ENCODE data around the gene ARL5A.

Gene ARL5A

GRCh38 chr2:151828890-151829324 lies 686 bp upstream of the ARL5A start:
- TF ChIP-seq, protein P1, sequence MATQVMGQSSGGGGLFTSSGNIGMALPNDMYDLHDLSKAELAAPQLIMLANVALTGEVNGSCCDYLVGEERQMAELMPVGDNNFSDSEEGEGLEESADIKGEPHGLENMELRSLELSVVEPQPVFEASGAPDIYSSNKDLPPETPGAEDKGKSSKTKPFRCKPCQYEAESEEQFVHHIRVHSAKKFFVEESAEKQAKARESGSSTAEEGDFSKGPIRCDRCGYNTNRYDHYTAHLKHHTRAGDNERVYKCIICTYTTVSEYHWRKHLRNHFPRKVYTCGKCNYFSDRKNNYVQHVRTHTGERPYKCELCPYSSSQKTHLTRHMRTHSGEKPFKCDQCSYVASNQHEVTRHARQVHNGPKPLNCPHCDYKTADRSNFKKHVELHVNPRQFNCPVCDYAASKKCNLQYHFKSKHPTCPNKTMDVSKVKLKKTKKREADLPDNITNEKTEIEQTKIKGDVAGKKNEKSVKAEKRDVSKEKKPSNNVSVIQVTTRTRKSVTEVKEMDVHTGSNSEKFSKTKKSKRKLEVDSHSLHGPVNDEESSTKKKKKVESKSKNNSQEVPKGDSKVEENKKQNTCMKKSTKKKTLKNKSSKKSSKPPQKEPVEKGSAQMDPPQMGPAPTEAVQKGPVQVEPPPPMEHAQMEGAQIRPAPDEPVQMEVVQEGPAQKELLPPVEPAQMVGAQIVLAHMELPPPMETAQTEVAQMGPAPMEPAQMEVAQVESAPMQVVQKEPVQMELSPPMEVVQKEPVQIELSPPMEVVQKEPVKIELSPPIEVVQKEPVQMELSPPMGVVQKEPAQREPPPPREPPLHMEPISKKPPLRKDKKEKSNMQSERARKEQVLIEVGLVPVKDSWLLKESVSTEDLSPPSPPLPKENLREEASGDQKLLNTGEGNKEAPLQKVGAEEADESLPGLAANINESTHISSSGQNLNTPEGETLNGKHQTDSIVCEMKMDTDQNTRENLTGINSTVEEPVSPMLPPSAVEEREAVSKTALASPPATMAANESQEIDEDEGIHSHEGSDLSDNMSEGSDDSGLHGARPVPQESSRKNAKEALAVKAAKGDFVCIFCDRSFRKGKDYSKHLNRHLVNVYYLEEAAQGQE (IDR thresholded peaks at IDR 0.05; ENCODE audit: insufficient read depth in 1 of 2, low read depth in 2 of 2, low read length in 2 of 2), result no peak
- no peak for TF ChIP-seq SIN3A (IDR thresholded peaks at IDR 0.05; ENCODE audit: borderline replicate concordance, insufficient read depth, low read length)
- TF ChIP-seq POLR2AphosphoS5 (IDR thresholded peaks at IDR 0.05; ENCODE audit: low read depth, low read length), result no peak
- no peak for TF ChIP-seq TAF1 (IDR thresholded peaks at IDR 0.05; ENCODE audit: borderline replicate concordance, insufficient read depth, low read length)
- no peak for TF ChIP-seq FOXP2 (optimal IDR thresholded peaks at IDR 0.05; ENCODE audit: borderline replicate concordance, extremely low read depth, extremely low read length, insufficient read depth)

GRCh38 chr2:151827564-151828142 lies 568 bp downstream of the ARL5A start:
- no peak for TF ChIP-seq POLR2AphosphoS5 (IDR thresholded peaks at IDR 0.05; ENCODE audit: low read depth, low read length)
- TF ChIP-seq SIN3A (IDR thresholded peaks at IDR 0.05; ENCODE audit: borderline replicate concordance, insufficient read depth, low read length), result no peak
- TF ChIP-seq TAF1 (IDR thresholded peaks at IDR 0.05; ENCODE audit: borderline replicate concordance, insufficient read depth, low read length), result no peak
- TF ChIP-seq, protein P1 (IDR thresholded peaks at IDR 0.05; ENCODE audit: insufficient read depth in 1 of 2, low read depth in 2 of 2, low read length in 2 of 2), result no peak
- TF ChIP-seq FOXP2 (optimal IDR thresholded peaks at IDR 0.05; ENCODE audit: borderline replicate concordance, extremely low read depth, extremely low read length, insufficient read depth), result no peak

DNA sequence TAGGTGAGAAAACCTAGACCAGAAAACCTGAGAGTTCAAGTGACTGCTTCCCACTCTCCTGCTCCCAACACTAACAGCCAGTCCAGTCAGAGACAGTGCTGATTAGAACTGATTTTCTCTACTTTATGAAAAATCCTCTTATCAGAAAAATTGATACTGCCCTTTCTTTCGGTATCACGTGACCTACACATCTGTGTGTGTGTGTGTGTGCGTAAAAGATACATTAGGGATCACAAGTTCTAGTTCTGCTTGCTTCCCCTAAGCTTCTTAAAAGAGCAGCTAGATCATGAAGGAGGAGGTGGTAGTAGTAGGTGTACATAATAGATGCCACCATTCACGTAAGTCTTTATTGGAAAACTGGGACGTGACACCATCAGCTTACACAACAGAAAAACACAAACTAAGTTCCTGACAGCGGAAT lies 1.5 kb downstream of the ARL5A start:
- TF ChIP-seq FOXP2 (optimal IDR thresholded peaks at IDR 0.05; ENCODE audit: borderline replicate concordance, extremely low read depth, extremely low read length, insufficient read depth) (no peak), POLR2AphosphoS5 (IDR thresholded peaks at IDR 0.05; ENCODE audit: low read depth, low read length) (no peak), TAF1 (IDR thresholded peaks at IDR 0.05; ENCODE audit: borderline replicate concordance, insufficient read depth, low read length) (no peak), SIN3A (IDR thresholded peaks at IDR 0.05; ENCODE audit: borderline replicate concordance, insufficient read depth, low read length) (no peak)
- TF ChIP-seq, protein P1 (IDR thresholded peaks at IDR 0.05; ENCODE audit: insufficient read depth in 1 of 2, low read depth in 2 of 2, low read length in 2 of 2), result no peak

DNA sequence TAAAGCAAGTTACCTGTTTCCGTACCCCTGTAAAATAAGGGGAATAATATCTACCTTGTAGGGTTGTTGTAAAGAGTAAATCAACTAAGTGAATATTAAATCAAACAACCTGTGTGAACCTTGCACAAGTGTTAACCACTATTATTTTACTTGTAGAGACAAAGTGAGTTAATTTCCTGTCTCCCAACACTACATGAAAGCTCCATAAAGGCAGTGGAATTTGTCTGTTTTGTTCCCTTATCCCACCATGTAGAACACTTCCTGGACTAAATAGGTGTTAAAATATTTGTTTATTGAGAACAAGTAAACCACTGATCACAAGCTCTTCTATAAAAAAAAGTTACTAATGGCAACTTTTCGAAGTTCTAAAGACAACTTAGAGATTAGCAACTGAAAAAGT lies 3.3 kb downstream of the ARL5A start:
- no peak for TF ChIP-seq POLR2AphosphoS5 (IDR thresholded peaks at IDR 0.05; ENCODE audit: low read depth, low read length)
- no peak for TF ChIP-seq FOXP2 (optimal IDR thresholded peaks at IDR 0.05; ENCODE audit: borderline replicate concordance, extremely low read depth, extremely low read length, insufficient read depth)
- no peak for TF ChIP-seq TAF1 (IDR thresholded peaks at IDR 0.05; ENCODE audit: borderline replicate concordance, insufficient read depth, low read length)
- TF ChIP-seq, protein P1 (IDR thresholded peaks at IDR 0.05; ENCODE audit: insufficient read depth in 1 of 2, low read depth in 2 of 2, low read length in 2 of 2), result no peak
- TF ChIP-seq SIN3A (IDR thresholded peaks at IDR 0.05; ENCODE audit: borderline replicate concordance, insufficient read depth, low read length), result no peak

Measured in PFSK-1 (cell line).